CD4-positive, alpha-beta memory T cell (primary cell): ENCODE results near the gene SF3B6. TPM values are rescaled to one million over a fixed set of nuclear protein-coding genes. Genes with fewer than 3 reads are reported as not detected.

Experiments
- CTCF ChIA-PET: fragments of 350-600 bp; sonication (Branson Sonifier 250); formaldehyde crosslinking; loops from one replicate; lab custom pipeline; 2021; ENCODE audit warnings: inconsistent platforms; ENCODE audit not compliant: partially characterized antibody; lab: Charles Lee
- POLR2A ChIA-PET: fragments of 350-600 bp; sonication (Branson Sonifier 250); formaldehyde crosslinking; loops from one replicate; lab custom pipeline; 2021; ENCODE audit not compliant: partially characterized antibody; lab: Charles Lee
- DNase-seq, 5 donors: peaks; one replicate each; pipeline versions ENCODE4 v3.0.0 to v3.0.0-alpha.2; 2020 to 2022; ENCODE audit warnings: mixed read lengths in 1 of 5
- H3K27ac ChIP-seq: one replicate; pipeline ENCODE4 v1.7.0; 2013; ENCODE audit warnings: low read depth, low read length
- H3K27me3 ChIP-seq: 2 replicates; pipeline ENCODE4 v1.7.0; 2013; ENCODE audit warnings: mild to moderate bottlenecking, low read length, moderate library complexity; ENCODE audit not compliant: insufficient read depth
- H3K36me3 ChIP-seq: 2 replicates; pipeline ENCODE4 v1.7.0; 2013; ENCODE audit warnings: mild to moderate bottlenecking, low read length, moderate library complexity; ENCODE audit not compliant: insufficient read depth
- H3K4me1 ChIP-seq: 2 replicates; pipeline ENCODE4 v1.7.0; 2013; ENCODE audit warnings: mild to moderate bottlenecking, low read length, moderate library complexity; ENCODE audit not compliant: insufficient read depth
- H3K4me3 ChIP-seq, 2 donors: one replicate each; pipeline ENCODE4 v1.7.0; 2013; ENCODE audit warnings: low read length in 2 of 2, mild to moderate bottlenecking in 1 of 2
- H3K9me3 ChIP-seq, 2 donors: one replicate each; pipeline ENCODE4 v1.7.0; 2013; ENCODE audit warnings: low read length in 2 of 2, control low read depth in 1 of 2; ENCODE audit not compliant: control insufficient read depth in 1 of 2
- H3K27ac Mint-ChIP-seq, 7 donors: one replicate each; pipeline ENCODE4 v1.8.0; 2020 to 2021; ENCODE audit warnings: mixed read lengths in 7 of 7, mild to moderate bottlenecking in 6 of 7, inconsistent platforms in 3 of 7, moderate library complexity in 3 of 7
- H3K27me3 Mint-ChIP-seq, 2 donors: one replicate each; pipeline ENCODE4 v1.8.0; 2020 to 2021; ENCODE audit warnings: mixed read lengths in 2 of 2
- H3K36me3 Mint-ChIP-seq, 2 donors: one replicate each; pipeline ENCODE4 v1.8.0; 2020 to 2021; ENCODE audit warnings: mixed read lengths in 2 of 2, inconsistent platforms in 1 of 2, mild to moderate bottlenecking in 1 of 2
- H3K4me1 Mint-ChIP-seq, 4 donors: one replicate each; pipeline ENCODE4 v1.8.0; 2020 to 2021; ENCODE audit warnings: mixed read lengths in 4 of 4, mild to moderate bottlenecking in 1 of 4
- H3K4me3 Mint-ChIP-seq, 8 donors: one replicate each; pipeline ENCODE4 v1.8.0; 2020 to 2021; ENCODE audit warnings: mixed read lengths in 8 of 8, mild to moderate bottlenecking in 7 of 8, moderate library complexity in 6 of 8, inconsistent platforms in 3 of 8
- H3K9me3 Mint-ChIP-seq, 8 donors: one replicate each; pipeline ENCODE4 v1.8.0; 2020 to 2021; ENCODE audit warnings: mixed read lengths in 8 of 8, mild to moderate bottlenecking in 5 of 8, inconsistent platforms in 3 of 8, moderate library complexity in 1 of 8
- intact Hi-C: fragments of 100-400 bp; cut with micrococcal nuclease; formaldehyde crosslinking; loops from one replicate; pipeline ENCODE4 v1.15.1; 2023
- polyA plus RNA-seq, 2 donors: library from polyadenylated mRNA; unstranded; fragments of 300-500 nt; fragmentation: Illumina TruSeq; gene quantifications; one replicate each; pipeline ENCODE4 v1.2.3, GENCODE V29; 2021
- total RNA-seq, 2 experiments: library from RNA; stranded (reverse); gene quantifications; one replicate each; pipeline ENCODE4 v1.2.3, GENCODE V29; 2021

Gene SF3B6
- 10 to 100 TPM; 50.0 to 55.3 TPM for total RNA-seq
- 100 to 1,000 TPM; 180 to 238 TPM for polyA plus RNA-seq

- Mint-ChIP-seq H3K4me3 (peak within 1 kb of the TSS; percentile 98 to 100 (median 99)), H3K36me3 (peaks cover 8 to 36% of the 10 kb centered on the region in 2 donors), H3K9me3 (no peaks in the 10 kb centered on the region), H3K4me1 (peaks cover 24 to 48% (median 32%) of the 10 kb centered on the region in 4 donors), H3K27me3 (no peaks in the 10 kb centered on the region), H3K27ac (peak within 1 kb of the TSS; percentile 96 to 100 (median 99))
- no peaks in the 10 kb centered on the region for H3K9me3 ChIP-seq
- peaks cover 9% of the 10 kb centered on the region for H3K36me3 ChIP-seq
- ChIA-PET POLR2A (interaction anchor here (0.7 to 3.7 kb wide), 12 partner anchors 9 to 284 kb away, joined by 3 to 124 read pairs (median 10); partner anchors contain the start of genes ATAD2B, FAM228B, FKBP1B and PFN4), CTCF (interaction anchor here (0.9 to 2.0 kb wide), 5 partner anchors 9 to 252 kb away, joined by 3 to 16 read pairs (median 6); partner anchors contain the start of genes ATAD2B, TP53I3 and WDCP)
- H3K4me1 ChIP-seq = peaks cover 28% of the 10 kb centered on the region
- DNase-seq = peak; percentile 99 to 100 (median 99)
- intact Hi-C loops = loop anchor here (1.0 to 5.0 kb wide), 6 partner anchors 8 to 717 kb away; partner anchors contain the start of genes ATAD2B, CENPO, ITSN2 and PTRHD1
- peak within 1 kb of the TSS; percentile 87 to 94 for H3K4me3 ChIP-seq
- no peaks in the 10 kb centered on the region for H3K27me3 ChIP-seq
- peak within 1 kb of the TSS; percentile 89 for H3K27ac ChIP-seq
These were observed at the start of gene SF3B6 for GRCh38 chr2:24075915-24076848. SF3B6 (minus strand) TSS chr2:24076326; CDS start chr2:24076229, 97 bp downstream.

GRCh38 chr2:24123922-24124580 is 47.9 kb upstream of the SF3B6 start:
- H3K4me3 Mint-ChIP-seq = peak overlapping the region; percentile 77 to 84 (median 79)
- peak overlapping the region; percentile 48 to 78 (median 72) for H3K27ac Mint-ChIP-seq
- no peak for DNase-seq

GRCh38 chr2:24123195-24123921 is 47.2 kb upstream of the SF3B6 start, which contains the start of the genes FAM228B and PFN4:
FAM228B (plus strand) TSS chr2:24123469; CDS start chr2:24124362, 893 bp downstream.
PFN4 (minus strand) TSS chr2:24123334; CDS start chr2:24122535, 799 bp downstream.
- Histone ChIP-seq H3K4me3 (peak within 1 kb of the TSS in 1 of 2 donors; percentile 48), H3K27ac (peak within 1 kb of the TSS; percentile 17), H3K9me3 (no peaks in the 10 kb centered on the region), H3K4me1 (peaks cover 8% of the 10 kb centered on the region), H3K36me3 (no peaks in the 10 kb centered on the region), H3K27me3 (no peaks in the 10 kb centered on the region)
- ChIA-PET POLR2A (interaction anchor here (2.9 kb wide), 1 partner anchor 47 kb away, joined by 11 read pairs; the partner anchor contains the start of gene SF3B6), CTCF (interaction anchor here (0.8 to 1.1 kb wide), 2 partner anchors 28 to 39 kb away, joined by 3 to 4 read pairs; partner anchors contain the start of gene TP53I3)
- Mint-ChIP-seq H3K36me3 (peaks cover 0 to 3% of the 10 kb centered on the region in 2 donors), H3K27ac (peak within 1 kb of the TSS; percentile 57 to 86 (median 77)), H3K4me1 (peaks cover 8 to 17% (median 13%) of the 10 kb centered on the region in 4 donors), H3K9me3 (no peaks in the 10 kb centered on the region), H3K27me3 (no peaks in the 10 kb centered on the region), H3K4me3 (peak within 1 kb of the TSS; percentile 81 to 90 (median 88))
- intact Hi-C loops = no loop called here
- DNase-seq = peak; percentile 38 to 52 (median 43)

More at GRCh38 chr2:24123922-24124580, 47.9 kb upstream of the SF3B6 start:
- Mint-ChIP-seq H3K4me1 (peaks cover 8 to 17% (median 13%) of the 10 kb centered on the region in 4 donors), H3K9me3 (no peaks in the 10 kb centered on the region), H3K27me3 (no peaks in the 10 kb centered on the region), H3K36me3 (peaks cover 0 to 3% of the 10 kb centered on the region in 2 donors)
- CTCF ChIA-PET = interaction anchor here (1.1 kb wide), 1 partner anchor 40 kb away, joined by 4 read pairs; the partner anchor contains the start of gene TP53I3
- intact Hi-C loops = no loop called here
- POLR2A ChIA-PET = interaction anchor here (2.9 kb wide), 1 partner anchor 47 kb away, joined by 11 read pairs; the partner anchor contains the start of gene SF3B6
- Histone ChIP-seq H3K4me3 (peak overlapping the region in 1 of 2 donors; percentile 48), H3K36me3 (no peaks in the 10 kb centered on the region), H3K27me3 (no peaks in the 10 kb centered on the region), H3K27ac (peak overlapping the region; percentile 17), H3K4me1 (peaks cover 8% of the 10 kb centered on the region), H3K9me3 (no peaks in the 10 kb centered on the region)

GRCh38 chr2:24122366-24123194 is 46.5 kb upstream of the SF3B6 start:
- intact Hi-C loops = no loop called here
- Mint-ChIP-seq H3K27ac (peak overlapping the region; percentile 47 to 86 (median 57)), H3K4me3 (peak overlapping the region; percentile 79 to 90 (median 88)), H3K27me3 (no peaks in the 10 kb centered on the region), H3K4me1 (peaks cover 8 to 17% (median 13%) of the 10 kb centered on the region in 4 donors), H3K9me3 (no peaks in the 10 kb centered on the region), H3K36me3 (no peaks in the 10 kb centered on the region)
- ChIA-PET POLR2A (interaction anchor here (2.9 kb wide), 1 partner anchor 46 kb away, joined by 11 read pairs; the partner anchor contains the start of gene SF3B6), CTCF (interaction anchor here (0.8 to 0.9 kb wide), 3 partner anchors 19 to 38 kb away, joined by 3 to 4 read pairs (median 3); partner anchors contain the start of gene TP53I3)
- Histone ChIP-seq H3K27me3 (no peaks in the 10 kb centered on the region), H3K27ac (peak overlapping the region; percentile 14), H3K4me1 (peaks cover 8% of the 10 kb centered on the region), H3K4me3 (peak overlapping the region in 1 of 2 donors; percentile 48), H3K36me3 (no peaks in the 10 kb centered on the region), H3K9me3 (no peaks in the 10 kb centered on the region)
- DNase-seq = peak in 2 of 5 donors; percentile 8 to 12

GRCh38 chr2:24121469-24121868 is 45.3 kb upstream of the SF3B6 start:
- POLR2A ChIA-PET = no interaction called here
- intact Hi-C loops = no loop called here
- H3K4me3 Mint-ChIP-seq = peak overlapping the region in 3 of 8 donors; percentile 4 to 81 (median 43)
- Histone ChIP-seq H3K4me1 (peaks cover 8% of the 10 kb centered on the region), H3K27me3 (no peaks in the 10 kb centered on the region), H3K27ac (no peak overlapping the region), H3K9me3 (no peaks in the 10 kb centered on the region), H3K36me3 (no peaks in the 10 kb centered on the region), H3K4me3 (no peak overlapping the region)
- H3K27me3 Mint-ChIP-seq = no peaks in the 10 kb centered on the region
- H3K36me3 Mint-ChIP-seq = no peaks in the 10 kb centered on the region
- CTCF ChIA-PET = no interaction called here
- no peaks in the 10 kb centered on the region for H3K9me3 Mint-ChIP-seq
- no peak for DNase-seq
- H3K4me1 Mint-ChIP-seq = peaks cover 8 to 17% (median 13%) of the 10 kb centered on the region in 4 donors
- peak overlapping the region in 1 of 7 donors; percentile 30 for H3K27ac Mint-ChIP-seq
